Fibroblast of villous mesenchyme (primary cell): Measurements from ENCODE around the gene GTF3C5. TPM values are rescaled to one million over a fixed set of nuclear protein-coding genes. Genes with fewer than 3 reads are reported as not detected.
"Not testable (repeated sequence)": the region's sequence is repeated elsewhere in the genome, so short reads cannot be mapped to it uniquely, and the experiment has no call there.

Experiments used
- DNase-seq: peaks from one replicate; pipeline ENCODE4 v3.0.0-alpha.2; 2010; ENCODE audit warnings: low read depth
- H3K4me3 ChIP-seq: 2 replicates; pipeline ENCODE4 v1.5.1; 2011; ENCODE audit warnings: low read depth, mild to moderate bottlenecking, low read length
- CTCF ChIP-seq: IDR thresholded peaks from 2 replicates; pipeline ENCODE4 v1.5.1; 2012; ENCODE audit warnings: low read depth, mild to moderate bottlenecking, low read length; ENCODE audit not compliant: insufficient read depth
- total RNA-seq: library from RNA; depleted of rRNA; stranded (reverse); fragments of >200 nt; gene quantifications from 2 replicates; pipeline ENCODE4 v1.2.3, GENCODE V29; 2012

Gene GTF3C5
- total RNA-seq, 1 donor, result 30.7 TPM

- no peak for DNase-seq
- H3K4me3 ChIP-seq, result peak overlapping the region; percentile 98
- TF ChIP-seq CTCF, result no peak
These were observed 707 bp downstream of the GTF3C5 start for GRCh38 chr9:133031496-133031911.

GRCh38 chr9:133032171-133032570 lies 1.4 kb downstream of the GTF3C5 start:
- H3K4me3 ChIP-seq, result peak overlapping the region; percentile 9
- DNase-seq, result no peak

GRCh38 chr9:133035669-133036068 lies 4.9 kb downstream of the GTF3C5 start:
- H3K4me3 ChIP-seq, result no peak overlapping the region
- no peak for DNase-seq
- no peak for TF ChIP-seq CTCF

More at GRCh38 chr9:133032171-133032570, 1.4 kb downstream of the GTF3C5 start:
- TF ChIP-seq CTCF, result no peak

- no peak for TF ChIP-seq CTCF
These were observed 7.1 kb downstream of the GTF3C5 start for GRCh38 chr9:133037775-133038515.

GRCh38 chr9:133040892-133041479 lies 10.2 kb downstream of the GTF3C5 start:
- peak; percentile 42 for DNase-seq
- TF ChIP-seq CTCF, result peak; percentile 67
- not testable (repeated sequence) for H3K4me3 ChIP-seq

More at GRCh38 chr9:133037775-133038515, 7.1 kb downstream of the GTF3C5 start:
- H3K4me3 ChIP-seq, result no peak overlapping the region
- no peak for DNase-seq

- H3K4me3 ChIP-seq, result no peak overlapping the region
- TF ChIP-seq CTCF, result no peak
- DNase-seq, result no peak
These were observed 11.2 kb downstream of the GTF3C5 start for GRCh38 chr9:133041958-133042357.

- H3K4me3 ChIP-seq, result no peak overlapping the region
- TF ChIP-seq CTCF, result no peak
- DNase-seq, result no peak
These were observed 11.9 kb downstream of the GTF3C5 start for GRCh38 chr9:133042676-133043075.
